Measurements from ENCODE around the gene RNF14.

DNA sequence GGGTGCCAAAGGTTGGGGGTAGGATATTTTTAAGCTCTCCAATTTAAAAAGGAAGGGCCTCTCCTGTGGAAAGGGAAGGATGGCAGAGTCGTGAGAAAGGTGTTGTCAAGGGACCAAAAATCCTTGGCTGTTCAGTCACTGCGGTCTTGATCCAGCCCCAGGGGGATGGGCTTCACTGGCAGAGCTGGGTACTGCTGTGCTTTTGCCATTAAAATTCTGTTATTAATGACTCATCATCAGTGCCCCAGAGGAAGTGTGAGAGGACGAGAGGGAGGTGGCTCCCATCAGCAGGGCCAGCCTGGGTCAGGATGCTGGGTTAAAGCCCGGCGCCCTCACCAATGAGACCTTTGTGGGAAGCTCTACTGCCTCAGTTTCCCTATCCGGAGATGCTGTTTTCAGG, 27.6 kb upstream of the RNF14 start:
- TF ChIP-seq, protein P1, sequence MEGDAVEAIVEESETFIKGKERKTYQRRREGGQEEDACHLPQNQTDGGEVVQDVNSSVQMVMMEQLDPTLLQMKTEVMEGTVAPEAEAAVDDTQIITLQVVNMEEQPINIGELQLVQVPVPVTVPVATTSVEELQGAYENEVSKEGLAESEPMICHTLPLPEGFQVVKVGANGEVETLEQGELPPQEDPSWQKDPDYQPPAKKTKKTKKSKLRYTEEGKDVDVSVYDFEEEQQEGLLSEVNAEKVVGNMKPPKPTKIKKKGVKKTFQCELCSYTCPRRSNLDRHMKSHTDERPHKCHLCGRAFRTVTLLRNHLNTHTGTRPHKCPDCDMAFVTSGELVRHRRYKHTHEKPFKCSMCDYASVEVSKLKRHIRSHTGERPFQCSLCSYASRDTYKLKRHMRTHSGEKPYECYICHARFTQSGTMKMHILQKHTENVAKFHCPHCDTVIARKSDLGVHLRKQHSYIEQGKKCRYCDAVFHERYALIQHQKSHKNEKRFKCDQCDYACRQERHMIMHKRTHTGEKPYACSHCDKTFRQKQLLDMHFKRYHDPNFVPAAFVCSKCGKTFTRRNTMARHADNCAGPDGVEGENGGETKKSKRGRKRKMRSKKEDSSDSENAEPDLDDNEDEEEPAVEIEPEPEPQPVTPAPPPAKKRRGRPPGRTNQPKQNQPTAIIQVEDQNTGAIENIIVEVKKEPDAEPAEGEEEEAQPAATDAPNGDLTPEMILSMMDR (IDR thresholded peaks at IDR 0.05): no peak
- TF ChIP-seq EZH2 (IDR thresholded peaks at IDR 0.05; ENCODE audit: borderline replicate concordance, insufficient read depth, low read depth, low read length, poor library complexity, severe bottlenecking): no peak

All from B cell (primary cell).